HepG2 (cell line): ENCODE measurements around the gene RRAGB. TPM values are rescaled to one million over a fixed set of nuclear protein-coding genes. Genes with fewer than 3 reads are reported as not detected.

Experiments
- ASH2L ChIP-seq: fragments of 300-600, 200-600 bp; sonication (generic); IDR thresholded peaks from 2 replicates; pipeline ENCODE4 v1.7.0; 2017; ENCODE audit warnings: low read depth, mild to moderate bottlenecking, moderate library complexity, mixed read lengths, low read length; ENCODE audit not compliant: insufficient read length
- CAMTA2 ChIP-seq: sonication (generic); formaldehyde crosslinking; IDR thresholded peaks from 2 replicates; pipeline ENCODE4 v1.4.0; 2020; ENCODE audit warnings: mild to moderate bottlenecking, missing genetic modification reagents, borderline replicate concordance
- CENPBD1 ChIP-seq: sonication (generic); formaldehyde crosslinking; IDR thresholded peaks from 2 replicates; pipeline ENCODE4 v1.8.0; 2022; ENCODE audit warnings: missing genetic modification reagents, low read depth, mild to moderate bottlenecking, borderline replicate concordance
- CTCF ChIP-seq: sonication (generic); formaldehyde crosslinking; IDR thresholded peaks from 2 replicates; pipeline ENCODE4 v1.5.0; 2020; ENCODE audit warnings: mild to moderate bottlenecking, missing genetic modification reagents, moderate library complexity
- HDAC2 ChIP-seq: sonication (generic); formaldehyde crosslinking; IDR thresholded peaks from 2 replicates; pipeline ENCODE4 v1.4.0; 2020; ENCODE audit warnings: missing genetic modification reagents
- HIC2 ChIP-seq: sonication (generic); formaldehyde crosslinking; IDR thresholded peaks from 2 replicates; pipeline ENCODE4 v1.9.0; 2022; ENCODE audit warnings: low read depth, missing genetic modification reagents
- HNF4G ChIP-seq, 2 experiments: sonication (generic) in 1 of 2; formaldehyde crosslinking in 1 of 2; IDR thresholded peaks; 2 replicates each; pipeline versions ENCODE4 v1.4.0 to v1.6.1; 2011 to 2020; ENCODE audit warnings: borderline replicate concordance in 2 of 2, low read depth in 2 of 2, mild to moderate bottlenecking in 2 of 2, low read length in 1 of 2, missing genetic modification reagents in 1 of 2, moderate library complexity in 1 of 2
- KDM5A ChIP-seq: fragments of 200-600 bp; sonication (generic); IDR thresholded peaks from 2 replicates; pipeline ENCODE4 v1.7.0; 2018; ENCODE audit warnings: antibody characterized with exemption, mild to moderate bottlenecking, low read length, borderline replicate concordance
- RARG ChIP-seq: sonication (generic); formaldehyde crosslinking; IDR thresholded peaks from 2 replicates; pipeline ENCODE4 v1.4.0; 2020; ENCODE audit warnings: low read depth, mild to moderate bottlenecking, missing genetic modification reagents
- SP5 ChIP-seq: IDR thresholded peaks from 2 replicates; pipeline ENCODE4 v1.6.1; 2016; ENCODE audit warnings: low read depth, borderline replicate concordance
- THAP11 ChIP-seq: IDR thresholded peaks from 2 replicates; pipeline ENCODE4 v1.6.1; 2016; ENCODE audit warnings: missing biosample characterization, missing genetic modification reagents
- ZMYM4 ChIP-seq: sonication (generic); formaldehyde crosslinking; IDR thresholded peaks from 2 replicates; pipeline ENCODE4 v1.8.1; 2023; ENCODE audit warnings: mild to moderate bottlenecking, missing genetic modification reagents
- ZNF160 ChIP-seq: sonication (generic); formaldehyde crosslinking; IDR thresholded peaks from 2 replicates; pipeline ENCODE4 v1.8.0; 2022; ENCODE audit warnings: mild to moderate bottlenecking, inconsistent platforms, missing genetic modification reagents
- ZNF230 ChIP-seq: sonication (generic); formaldehyde crosslinking; IDR thresholded peaks from 2 replicates; pipeline ENCODE4 v1.4.0; 2020; ENCODE audit warnings: mild to moderate bottlenecking, missing genetic modification reagents
- ZNF232 ChIP-seq: sonication (generic); formaldehyde crosslinking; IDR thresholded peaks from 2 replicates; pipeline ENCODE4 v1.4.0; 2020; ENCODE audit warnings: missing genetic modification reagents, borderline replicate concordance
- ZNF567 ChIP-seq: sonication (generic); formaldehyde crosslinking; IDR thresholded peaks from 2 replicates; pipeline ENCODE4 v1.8.1; 2023; ENCODE audit warnings: mild to moderate bottlenecking, missing genetic modification reagents, borderline replicate concordance
- ZNF609 ChIP-seq: sonication (generic); formaldehyde crosslinking; IDR thresholded peaks from 2 replicates; pipeline ENCODE4 v1.4.0; 2020; ENCODE audit warnings: mild to moderate bottlenecking, missing genetic modification reagents, borderline replicate concordance
- ZNF83 ChIP-seq: sonication (generic); formaldehyde crosslinking; IDR thresholded peaks from 2 replicates; pipeline ENCODE4 v1.4.0; 2020; ENCODE audit warnings: missing genetic modification reagents, mild to moderate bottlenecking, borderline replicate concordance
- ZNF841 ChIP-seq: sonication (generic); formaldehyde crosslinking; IDR thresholded peaks from 2 replicates; pipeline ENCODE4 v1.8.1; 2023; ENCODE audit warnings: missing genetic modification reagents, borderline replicate concordance
- polyA plus RNA-seq, 8 experiments: library from polyadenylated mRNA; depleted of rRNA in 3 of 8; stranded (reverse) in 7 of 8; unstranded in 1 of 8; fragments of >200 nt; fragmentation: Illumina TruSeq in 4 of 8; extraction: Trizol in 4 of 8; gene quantifications; 2 replicates each; pipeline versions ENCODE4 v1.2.1 to v1.2.3, GENCODE V29; 2011 to 2016; ENCODE audit warnings: low read depth in 4 of 8, missing spikeins in 1 of 8, mixed read lengths in 1 of 8; ENCODE audit not compliant: insufficient read depth in 1 of 8
- total RNA-seq, 5 experiments: library from RNA; depleted of rRNA; stranded (reverse); fragments of >200 nt; fragmentation: Illumina TruSeq; extraction: Trizol; gene quantifications; 2 replicates each; pipeline ENCODE4 v1.2.3, GENCODE V29; 2016; ENCODE audit warnings: low read depth in 1 of 5

RRAGB gene
- total and polyA plus RNA-seq, 2 of the 13 experiments (the other 11 are each of a cell fraction or from before 2014, with no cell fraction given) = 12.2 to 19.9 TPM

GRCh38 chrX:55717521-55718497 lies at the start of gene RRAGB (continued):
- TF ChIP-seq CTCF (CRISPR knock-in tag) (peak; percentile 63), HDAC2 (CRISPR knock-in tag) (no peak), ZNF609 (no peak), HIC2 (CRISPR knock-in tag) (no peak), ZNF841 (no peak), CENPBD1 (no peak), KDM5A (0 out of 2 replicates have a peak, but pooled peaks have one; percentile 71), ZMYM4 (peak; percentile 87), ZNF230 (CRISPR knock-in tag) (no peak), ASH2L (peak; percentile 51), RARG (CRISPR knock-in tag) (no peak), ZNF83 (CRISPR knock-in tag) (no peak), THAP11 (CRISPR knock-in tag) (peak; percentile 62), SP5 (CRISPR knock-in tag) (no peak), ZNF232 (0 out of 2 replicates have a peak, but pooled peaks have one; percentile 53), CAMTA2 (CRISPR knock-in tag) (no peak), ZNF567 (CRISPR knock-in tag) (no peak), ZNF160 (CRISPR knock-in tag) (no peak), HNF4G (IDR thresholded peaks at IDR 0.05; ENCODE audit: borderline replicate concordance, low read depth, low read length) (no peak), HNF4G (CRISPR knock-in tag; IDR thresholded peaks at IDR 0.05; ENCODE audit: borderline replicate concordance, low read depth) (no peak)
